Retinal pigment epithelial cell (primary cell): ENCODE data around the gene FBXO42.
"Not testable (repeated sequence)": the region's sequence is repeated elsewhere in the genome, so short reads cannot be mapped to it uniquely, and the experiment has no call there.

ENCODE experiments used
- DNase-seq: peaks from one replicate; pipeline ENCODE4 v3.0.0-alpha.2; 2010; ENCODE audit warnings: low read depth
- H3K4me3 ChIP-seq: 2 replicates; pipeline ENCODE4 v1.5.1; 2011; ENCODE audit warnings: mild to moderate bottlenecking, low read length, control low read depth, moderate library complexity
- TF ChIP-seq, protein P1 (sequence below): conservative IDR thresholded peaks from 2 replicates; pipeline ENCODE4 v1.5.1; 2011; ENCODE audit warnings: low read depth, low read length, control low read depth, inconsistent platforms

FBXO42 gene

DNA sequence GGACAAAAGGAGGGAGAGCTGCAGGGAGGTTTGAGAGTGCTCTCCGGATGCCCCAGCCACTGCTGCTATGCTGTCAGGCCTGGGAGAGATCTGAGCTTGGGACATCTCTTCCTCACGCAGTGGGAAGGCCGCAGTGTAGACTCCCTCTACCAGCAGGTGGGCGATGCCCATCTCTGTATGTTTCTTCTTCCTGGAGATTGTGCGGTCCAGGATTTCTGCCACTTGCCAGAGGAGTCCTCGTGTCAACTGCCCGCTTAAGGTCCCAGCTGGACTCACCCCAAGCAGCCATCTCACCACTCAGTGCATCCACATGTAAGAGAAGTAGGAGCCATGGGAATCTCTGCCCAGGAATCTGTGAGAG lies 126.2 kb downstream of the FBXO42 start:
- TF ChIP-seq, protein P1, sequence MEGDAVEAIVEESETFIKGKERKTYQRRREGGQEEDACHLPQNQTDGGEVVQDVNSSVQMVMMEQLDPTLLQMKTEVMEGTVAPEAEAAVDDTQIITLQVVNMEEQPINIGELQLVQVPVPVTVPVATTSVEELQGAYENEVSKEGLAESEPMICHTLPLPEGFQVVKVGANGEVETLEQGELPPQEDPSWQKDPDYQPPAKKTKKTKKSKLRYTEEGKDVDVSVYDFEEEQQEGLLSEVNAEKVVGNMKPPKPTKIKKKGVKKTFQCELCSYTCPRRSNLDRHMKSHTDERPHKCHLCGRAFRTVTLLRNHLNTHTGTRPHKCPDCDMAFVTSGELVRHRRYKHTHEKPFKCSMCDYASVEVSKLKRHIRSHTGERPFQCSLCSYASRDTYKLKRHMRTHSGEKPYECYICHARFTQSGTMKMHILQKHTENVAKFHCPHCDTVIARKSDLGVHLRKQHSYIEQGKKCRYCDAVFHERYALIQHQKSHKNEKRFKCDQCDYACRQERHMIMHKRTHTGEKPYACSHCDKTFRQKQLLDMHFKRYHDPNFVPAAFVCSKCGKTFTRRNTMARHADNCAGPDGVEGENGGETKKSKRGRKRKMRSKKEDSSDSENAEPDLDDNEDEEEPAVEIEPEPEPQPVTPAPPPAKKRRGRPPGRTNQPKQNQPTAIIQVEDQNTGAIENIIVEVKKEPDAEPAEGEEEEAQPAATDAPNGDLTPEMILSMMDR = no peak
- no peak overlapping the region for H3K4me3 ChIP-seq
- no peak for DNase-seq

DNA sequence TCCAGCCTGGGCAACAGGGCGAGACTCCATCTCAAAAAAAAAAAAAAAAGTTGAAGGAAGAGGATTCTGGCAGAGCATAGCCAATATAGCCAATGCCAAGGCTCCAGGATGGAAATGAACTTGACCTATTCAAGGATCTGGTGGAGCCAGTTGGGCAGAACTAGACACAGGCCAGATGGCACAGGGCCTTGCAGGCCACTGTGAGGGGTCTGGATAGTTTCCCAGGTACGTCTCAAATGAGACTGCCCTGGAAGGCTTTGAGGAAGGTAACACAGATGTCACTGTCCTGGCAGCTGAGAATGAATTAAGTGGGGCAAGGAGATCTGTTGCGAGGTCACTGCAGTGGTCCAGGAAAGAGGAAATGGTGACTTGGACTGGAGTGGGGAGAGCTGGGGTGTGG lies 127.8 kb downstream of the FBXO42 start:
- TF ChIP-seq, protein P1 = no peak
- no peak overlapping the region for H3K4me3 ChIP-seq
- no peak for DNase-seq

GRCh38 chr1:16222716-16223115 lies 129.6 kb downstream of the FBXO42 start:
- H3K4me3 ChIP-seq = not testable (repeated sequence)

DNA sequence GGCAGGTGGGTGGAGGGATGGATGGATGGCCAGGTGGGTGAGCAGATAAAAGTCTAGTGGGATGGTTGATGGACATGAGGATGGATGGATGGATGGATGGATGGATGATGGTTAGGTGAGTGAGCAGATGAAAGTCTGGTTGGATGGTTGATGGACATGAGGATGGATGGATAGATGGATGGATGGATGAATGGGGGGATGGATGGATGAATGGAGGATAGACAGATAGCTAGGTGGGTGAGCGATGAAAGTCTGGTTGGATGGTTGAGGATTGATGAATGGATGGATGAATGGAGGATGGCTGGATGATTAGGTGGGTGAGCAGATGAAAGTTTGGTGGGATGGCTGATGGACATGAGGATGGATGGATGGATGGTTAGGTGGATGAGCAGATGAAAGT lies 130.8 kb downstream of the FBXO42 start:
- TF ChIP-seq, protein P1 = no peak
- H3K4me3 ChIP-seq = no peak overlapping the region
- DNase-seq = no peak

More at GRCh38 chr1:16222716-16223115, 129.6 kb downstream of the FBXO42 start:
- DNase-seq = not testable (repeated sequence)

DNA sequence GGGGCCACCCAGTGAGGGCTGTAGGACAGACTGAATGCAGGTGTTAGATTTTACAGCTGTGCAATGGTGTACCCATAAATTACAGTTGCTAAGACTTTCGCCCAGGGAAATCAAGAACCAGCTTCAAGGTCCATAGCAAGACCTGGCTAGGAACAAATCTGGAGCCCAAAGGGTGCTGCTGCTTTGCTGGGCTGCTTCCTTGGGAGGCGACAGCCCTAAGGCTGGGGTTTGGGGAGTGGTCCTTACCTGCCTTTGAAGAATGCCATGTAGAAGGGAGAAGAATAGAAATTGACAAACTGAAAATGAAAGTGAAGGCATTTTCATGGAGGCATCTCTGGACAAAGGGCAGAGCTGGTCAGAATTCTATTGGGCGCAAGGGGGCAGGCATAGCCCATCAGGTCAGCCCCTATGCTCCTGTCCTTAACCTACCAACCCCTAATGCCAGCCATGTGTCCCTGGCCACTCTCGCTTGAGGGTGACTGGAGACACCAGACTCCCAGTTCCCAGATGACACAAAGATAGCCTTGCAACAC lies 132.2 kb downstream of the FBXO42 start:
- H3K4me3 ChIP-seq = no peak overlapping the region
- TF ChIP-seq, protein P1 = no peak
- no peak for DNase-seq

DNA sequence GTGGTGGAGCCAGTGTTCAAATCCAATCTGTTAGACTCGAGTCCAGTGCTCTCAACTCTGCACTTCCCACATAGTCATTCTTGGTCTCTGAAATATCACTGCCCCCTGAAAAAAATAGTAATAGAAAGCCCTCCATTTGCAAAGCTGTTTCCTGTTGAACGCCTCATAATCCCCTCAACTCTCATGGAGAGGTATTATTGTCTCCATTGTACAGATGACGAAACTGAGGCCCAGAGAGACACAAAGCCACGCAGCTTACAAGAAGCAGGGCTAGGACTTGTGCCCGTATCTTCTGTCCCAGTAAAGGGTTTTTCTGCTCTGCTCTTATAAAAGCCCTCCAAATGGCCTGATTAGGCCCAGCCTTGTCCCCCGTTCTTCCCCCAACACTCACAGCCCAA lies 133.6 kb downstream of the FBXO42 start:
- TF ChIP-seq, protein P1 = no peak
- DNase-seq = no peak
- H3K4me3 ChIP-seq = no peak overlapping the region

DNA sequence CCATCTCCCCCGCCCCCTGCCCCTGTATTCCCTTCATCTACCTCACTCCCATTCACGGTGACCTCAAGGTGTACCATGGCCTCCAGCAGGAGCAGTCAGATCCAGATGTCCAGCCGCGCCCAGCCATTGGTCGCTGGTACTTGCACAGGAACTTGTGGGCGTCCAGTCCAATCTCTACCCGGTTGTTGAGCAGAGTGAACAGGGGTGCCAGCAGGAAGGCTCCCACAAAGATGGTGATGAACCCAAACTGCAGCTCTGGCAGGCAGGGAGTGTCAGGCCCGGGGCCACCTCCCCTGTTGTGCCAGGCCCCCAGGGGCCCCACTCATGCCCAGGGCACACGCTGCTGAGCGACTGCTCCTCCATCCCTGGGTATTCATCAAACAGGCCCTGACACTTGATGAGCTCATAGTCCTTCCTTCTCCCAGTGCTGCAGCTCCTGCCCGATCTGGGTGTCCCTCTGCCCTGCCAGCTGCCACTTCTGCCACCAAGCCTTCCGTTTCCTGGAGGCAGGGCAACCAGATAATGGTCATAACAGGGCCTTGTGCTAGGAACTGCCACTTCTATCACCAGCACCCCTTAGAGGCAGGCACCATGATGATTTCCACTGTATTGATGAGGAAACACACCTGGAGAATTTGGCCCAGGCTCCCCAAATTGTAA lies 134.1 kb downstream of the FBXO42 start:
- DNase-seq = no peak
- no peak overlapping the region for H3K4me3 ChIP-seq
- TF ChIP-seq, protein P1 = no peak
